H9 (cell line): Measurements from ENCODE around the gene LENG9. TPM values are rescaled to one million over a fixed set of nuclear protein-coding genes. Genes with fewer than 3 reads are reported as not detected.

Source experiments
- DNase-seq: peaks from one replicate; pipeline ENCODE4 v3.0.0-alpha.2; 2017
- H2AFZ ChIP-seq: one replicate; pipeline ENCODE4 v1.6.1; 2013; ENCODE audit warnings: mild to moderate bottlenecking, low read length, control low read depth, moderate library complexity
- H2AK5ac ChIP-seq: 2 replicates; pipeline ENCODE4 v1.6.1; 2013; ENCODE audit warnings: low read length, control low read depth, mixed read lengths; ENCODE audit not compliant: insufficient read length
- H2BK120ac ChIP-seq: one replicate; pipeline ENCODE4 v1.6.1; 2013; ENCODE audit warnings: low read depth, mild to moderate bottlenecking, low read length, control low read depth, inconsistent platforms; ENCODE audit not compliant: poor library complexity, severe bottlenecking
- H2BK12ac ChIP-seq: 2 replicates; pipeline ENCODE4 v1.6.1; 2013; ENCODE audit warnings: low read length, control low read depth, mixed read lengths, low read depth; ENCODE audit not compliant: insufficient read length
- H2BK15ac ChIP-seq: 2 replicates; pipeline ENCODE4 v1.6.1; 2013; ENCODE audit warnings: low read depth, low read length, control low read depth
- H2BK20ac ChIP-seq: one replicate; pipeline ENCODE4 v1.6.1; 2013; ENCODE audit warnings: low read depth, mild to moderate bottlenecking, low read length, control low read depth, inconsistent platforms; ENCODE audit not compliant: poor library complexity, severe bottlenecking
- H2BK5ac ChIP-seq: 2 replicates; pipeline ENCODE4 v1.6.1; 2013; ENCODE audit warnings: low read length, control low read depth, mixed read lengths; ENCODE audit not compliant: insufficient read length
- H3K14ac ChIP-seq: 2 replicates; pipeline ENCODE4 v1.6.1; 2013; ENCODE audit warnings: low read length, control low read depth; ENCODE audit not compliant: insufficient read depth
- H3K18ac ChIP-seq: 2 replicates; pipeline ENCODE4 v1.6.1; 2013; ENCODE audit warnings: low read depth, mild to moderate bottlenecking, mixed read lengths, low read length, control low read depth; ENCODE audit not compliant: insufficient read length
- H3K23ac ChIP-seq: 2 replicates; pipeline ENCODE4 v1.6.1; 2013; ENCODE audit warnings: low read length, control low read depth, mixed read lengths, low read depth; ENCODE audit not compliant: insufficient read length
- H3K23me2 ChIP-seq: 2 replicates; pipeline ENCODE4 v1.6.1; 2013; ENCODE audit warnings: low read depth, mild to moderate bottlenecking, mixed read lengths, low read length, control low read depth; ENCODE audit not compliant: insufficient read length, poor library complexity, severe bottlenecking
- H3K27ac ChIP-seq: 2 replicates; pipeline ENCODE4 v1.5.1; 2013; ENCODE audit warnings: low read length, control low read depth, mixed read lengths, low read depth; ENCODE audit not compliant: insufficient read length
- H3K27me3 ChIP-seq: 2 replicates; pipeline ENCODE4 v1.6.1; 2013; ENCODE audit warnings: low read length, control low read depth, inconsistent platforms; ENCODE audit not compliant: insufficient read depth
- H3K4ac ChIP-seq: 2 replicates; pipeline ENCODE4 v1.6.1; 2013; ENCODE audit warnings: low read depth, mild to moderate bottlenecking, control low read depth, inconsistent platforms, low read length, moderate library complexity
- H3K4me1 ChIP-seq: 2 replicates; pipeline ENCODE4 v1.6.1; 2013; ENCODE audit warnings: low read length, control low read depth, inconsistent platforms; ENCODE audit not compliant: insufficient read depth
- H3K4me2 ChIP-seq: 2 replicates; pipeline ENCODE4 v1.6.1; 2013; ENCODE audit warnings: low read length, control low read depth, mixed read lengths; ENCODE audit not compliant: insufficient read length, insufficient read depth
- H3K56ac ChIP-seq: 2 replicates; pipeline ENCODE4 v1.6.1; 2013; ENCODE audit warnings: low read depth, mild to moderate bottlenecking, mixed read lengths, low read length, control low read depth; ENCODE audit not compliant: insufficient read length
- H3K79me1 ChIP-seq: 2 replicates; pipeline ENCODE4 v1.6.1; 2013; ENCODE audit warnings: low read depth, mild to moderate bottlenecking, moderate library complexity, low read length, control low read depth, inconsistent platforms; ENCODE audit not compliant: insufficient read depth, poor library complexity, severe bottlenecking
- H3K79me2 ChIP-seq: 2 replicates; pipeline ENCODE4 v1.6.1; 2013; ENCODE audit warnings: low read length, control low read depth, inconsistent platforms; ENCODE audit not compliant: insufficient read depth
- H3K9ac ChIP-seq: 2 replicates; pipeline ENCODE4 v1.6.1; 2013; ENCODE audit warnings: low read length, control low read depth, mixed read lengths; ENCODE audit not compliant: insufficient read length; ENCODE audit errors: extremely low read depth
- H3K9me3 ChIP-seq: one replicate; pipeline ENCODE4 v1.6.1; 2013; ENCODE audit warnings: low read depth, low read length, inconsistent platforms; ENCODE audit not compliant: control insufficient read depth
- H3T11ph ChIP-seq: one replicate; pipeline ENCODE4 v1.6.1; 2013; ENCODE audit warnings: mild to moderate bottlenecking, low read length, control low read depth, inconsistent platforms
- H4K20me1 ChIP-seq: one replicate; pipeline ENCODE4 v1.6.1; 2013; ENCODE audit not compliant: control insufficient read depth, insufficient read length, insufficient read depth
- H4K5ac ChIP-seq: 2 replicates; pipeline ENCODE4 v1.6.1; 2013; ENCODE audit warnings: low read depth, mild to moderate bottlenecking, mixed read lengths, low read length, control low read depth; ENCODE audit not compliant: insufficient read length
- H4K8ac ChIP-seq: replicated peaks from 2 replicates; pipeline ENCODE4 v1.6.1; 2013; ENCODE audit warnings: low read length, control low read depth, mixed read lengths, low read depth; ENCODE audit not compliant: insufficient read length
- H4K91ac ChIP-seq: 2 replicates; pipeline ENCODE4 v1.6.1; 2013; ENCODE audit warnings: low read depth, mild to moderate bottlenecking, moderate library complexity, mixed read lengths, low read length, control low read depth; ENCODE audit not compliant: insufficient read length
- H3K27ac Mint-ChIP-seq, 3 experiments: 2 replicates in 2 of 3; 3 replicates in 1 of 3; pipeline ENCODE4 v1.8.0; 2020 to 2021; ENCODE audit warnings: mixed read lengths in 3 of 3, mild to moderate bottlenecking in 1 of 3, moderate library complexity in 1 of 3
- H3K27me3 Mint-ChIP-seq: 2 replicates; pipeline ENCODE4 v1.8.0; 2021; ENCODE audit warnings: low read depth, mild to moderate bottlenecking, moderate library complexity, mixed read lengths
- H3K36me3 Mint-ChIP-seq, 3 experiments: 2 replicates in 2 of 3; 3 replicates in 1 of 3; pipeline ENCODE4 v1.8.0; 2020 to 2021; ENCODE audit warnings: low read depth in 3 of 3, mixed read lengths in 3 of 3; ENCODE audit not compliant: insufficient read depth in 1 of 3
- H3K4me1 Mint-ChIP-seq, 2 experiments: 2 replicates each; pipeline ENCODE4 v1.8.0; 2020; ENCODE audit warnings: mixed read lengths in 2 of 2
- H3K4me3 Mint-ChIP-seq, 2 experiments: 2 replicates in 1 of 2; 3 replicates in 1 of 2; pipeline ENCODE4 v1.8.0; 2020 to 2021; ENCODE audit warnings: mild to moderate bottlenecking in 2 of 2, mixed read lengths in 2 of 2, moderate library complexity in 1 of 2
- H3K9me3 Mint-ChIP-seq, 2 experiments: 2 replicates in 1 of 2; 3 replicates in 1 of 2; pipeline ENCODE4 v1.8.0; 2020; ENCODE audit warnings: mild to moderate bottlenecking in 2 of 2, mixed read lengths in 2 of 2, moderate library complexity in 1 of 2
- CTCF ChIP-seq: fragments of 200-600 bp; sonication (generic); conservative IDR thresholded peaks from 3 replicates; pipeline ENCODE4 v1.8.0; 2021; ENCODE audit warnings: antibody characterized with exemption, mild to moderate bottlenecking
- WGBS: extraction: QIAGEN DNeasy Blood & Tissue Kit; methylation state at CpG from one replicate; pipeline ENCODE4 v1.1.7; 2013; ENCODE audit warnings: missing lambda C conversion rate, low lambda C conversion rate, mixed read lengths; ENCODE audit not compliant: insufficient read length; ENCODE audit errors: extremely low coverage; 5-methylcytosine and 5-hydroxymethylcytosine counted together
- total RNA-seq: library from RNA; stranded (reverse); gene quantifications from 2 replicates; pipeline ENCODE4 v1.2.1, GENCODE V29; 2021

The LENG9 gene
- total RNA-seq, 1 experiment from 2014 or later: 3.8 TPM

GRCh38 chr19:54453921-54454780 lies 9.4 kb downstream of the LENG9 start:
- no peaks in the 10 kb centered on the region for H4K20me1 ChIP-seq
- H3K79me2 ChIP-seq: peaks cover 17% of the 10 kb centered on the region

More at GRCh38 chr19:54453921-54454780, 9.4 kb downstream of the LENG9 start:
- TF ChIP-seq CTCF: no peak
- Histone ChIP-seq H2AK5ac (no peak overlapping the region), H3K79me1 (peaks cover 10% of the 10 kb centered on the region), H3K9ac (no peak overlapping the region), H2BK20ac (no peak overlapping the region), H3K9me3 (no peaks in the 10 kb centered on the region), H3K18ac (no peak overlapping the region), H3K23ac (no peak overlapping the region), H3K4me1 (0 out of 2 replicates have a peak, but pooled peaks cover 2% of the 10 kb centered on the region), H3K56ac (no peak overlapping the region), H4K5ac (no peak overlapping the region), H3K27ac (no peak overlapping the region), H3K4me2 (no peak overlapping the region), H3K27me3 (no peaks in the 10 kb centered on the region), H2BK120ac (no peak overlapping the region), H4K91ac (no peak overlapping the region), H3K4ac (no peak overlapping the region), H2BK15ac (no peak overlapping the region), H3K23me2 (peaks cover 9% of the 10 kb centered on the region), H2BK5ac (no peak overlapping the region), H4K8ac (no peak overlapping the region), H3T11ph (no peak overlapping the region), H2BK12ac (no peak overlapping the region), H3K14ac (no peak overlapping the region), H2AFZ (no peak overlapping the region)
- Mint-ChIP-seq H3K27ac (no peak overlapping the region), H3K36me3 (peaks cover 57 to 84% (median 82%) of the 10 kb centered on the region in 3 experiments), H3K4me3 (no peak overlapping the region; a peak in 1 of 5 replicates), H3K4me1 (peaks cover 10 to 14% of the 10 kb centered on the region in 2 experiments), H3K9me3 (peaks cover 0 to 2% of the 10 kb centered on the region in 2 experiments; a peak in 1 of 5 replicates), H3K27me3 (no peaks in the 10 kb centered on the region)
- no CpG with 5 or more reads among the region's 31 CpGs for WGBS
- DNase-seq: no peak
